Muscle layer of colon (tissue), 2 donors: Measurements from ENCODE around the gene MGMT.

Source experiments
- H3K27ac ChIP-seq: one replicate; pipeline ENCODE4 v1.7.0; 2013; ENCODE audit warnings: low read depth, mild to moderate bottlenecking, low read length, moderate library complexity
- H3K27me3 ChIP-seq, 2 donors: one replicate each; pipeline ENCODE4 v1.7.0; 2013; ENCODE audit warnings: low read length in 2 of 2, mild to moderate bottlenecking in 2 of 2; ENCODE audit not compliant: insufficient read depth in 2 of 2, control insufficient read depth in 1 of 2
- H3K36me3 ChIP-seq: one replicate; pipeline ENCODE4 v1.7.0; 2013; ENCODE audit warnings: mild to moderate bottlenecking, low read length; ENCODE audit not compliant: insufficient read depth
- H3K4me1 ChIP-seq: one replicate; pipeline ENCODE4 v1.7.0; 2013; ENCODE audit warnings: mild to moderate bottlenecking, low read length; ENCODE audit not compliant: insufficient read depth
- H3K4me3 ChIP-seq, 2 donors: one replicate each; pipeline ENCODE4 v1.7.0; 2013; ENCODE audit warnings: low read length in 2 of 2, low read depth in 1 of 2, mild to moderate bottlenecking in 1 of 2, moderate library complexity in 1 of 2
- H3K9ac ChIP-seq: one replicate; pipeline ENCODE4 v1.7.0; 2013; ENCODE audit warnings: low read length
- H3K9me3 ChIP-seq: one replicate; pipeline ENCODE4 v1.7.0; 2013; ENCODE audit warnings: mild to moderate bottlenecking, low read length
- donor health status: abdominal sarcoma.
- donor health status: Adenocarcinoma of cecum.

Gene MGMT

GRCh38 chr10:129580010-129580409 is 113.0 kb downstream of the MGMT start:
- no peaks in the 10 kb centered on the region for H3K27me3 ChIP-seq
- no peak overlapping the region for H3K27ac ChIP-seq
- H3K4me1 ChIP-seq: no peaks in the 10 kb centered on the region
- H3K9ac ChIP-seq: no peak overlapping the region
- no peak overlapping the region for H3K4me3 ChIP-seq
- no peaks in the 10 kb centered on the region for H3K9me3 ChIP-seq
- no peaks in the 10 kb centered on the region for H3K36me3 ChIP-seq

- Histone ChIP-seq H3K27ac (no peak overlapping the region), H3K4me3 (no peak overlapping the region), H3K9me3 (no peaks in the 10 kb centered on the region), H3K9ac (no peak overlapping the region), H3K36me3 (no peaks in the 10 kb centered on the region), H3K27me3 (no peaks in the 10 kb centered on the region), H3K4me1 (no peaks in the 10 kb centered on the region)
Observed at GRCh38 chr10:129580901-129581300, 113.9 kb downstream of the MGMT start.

GRCh38 chr10:129581827-129582411 is 114.9 kb downstream of the MGMT start:
- H3K9me3 ChIP-seq: no peaks in the 10 kb centered on the region
- no peaks in the 10 kb centered on the region for H3K36me3 ChIP-seq
- no peak overlapping the region for H3K27ac ChIP-seq
- no peaks in the 10 kb centered on the region for H3K4me1 ChIP-seq
- no peak overlapping the region for H3K4me3 ChIP-seq
- no peaks in the 10 kb centered on the region for H3K27me3 ChIP-seq
- no peak overlapping the region for H3K9ac ChIP-seq

GRCh38 chr10:129583831-129584230 is 116.8 kb downstream of the MGMT start:
- Histone ChIP-seq H3K27ac (no peak overlapping the region), H3K4me1 (no peaks in the 10 kb centered on the region), H3K9me3 (no peaks in the 10 kb centered on the region), H3K27me3 (no peaks in the 10 kb centered on the region), H3K36me3 (no peaks in the 10 kb centered on the region), H3K9ac (no peak overlapping the region), H3K4me3 (no peak overlapping the region)

- no peak overlapping the region for H3K27ac ChIP-seq
- no peaks in the 10 kb centered on the region for H3K4me1 ChIP-seq
- no peak overlapping the region for H3K9ac ChIP-seq
- no peak overlapping the region for H3K4me3 ChIP-seq
- no peaks in the 10 kb centered on the region for H3K9me3 ChIP-seq
- H3K27me3 ChIP-seq: no peaks in the 10 kb centered on the region
- no peaks in the 10 kb centered on the region for H3K36me3 ChIP-seq
Observed at GRCh38 chr10:129586898-129587443, 119.9 kb downstream of the MGMT start.

GRCh38 chr10:129589546-129589945 is 122.5 kb downstream of the MGMT start:
- Histone ChIP-seq H3K9ac (no peak overlapping the region), H3K9me3 (no peaks in the 10 kb centered on the region), H3K4me1 (no peaks in the 10 kb centered on the region), H3K36me3 (no peaks in the 10 kb centered on the region), H3K27ac (no peak overlapping the region), H3K4me3 (no peak overlapping the region), H3K27me3 (no peaks in the 10 kb centered on the region)

- Histone ChIP-seq H3K9ac (no peak overlapping the region), H3K27me3 (no peaks in the 10 kb centered on the region), H3K4me3 (no peak overlapping the region), H3K9me3 (no peaks in the 10 kb centered on the region), H3K4me1 (no peaks in the 10 kb centered on the region), H3K27ac (no peak overlapping the region), H3K36me3 (no peaks in the 10 kb centered on the region)
Observed at GRCh38 chr10:129593953-129594352, 126.9 kb downstream of the MGMT start.

GRCh38 chr10:129594811-129595210 is 127.8 kb downstream of the MGMT start:
- Histone ChIP-seq H3K9me3 (no peaks in the 10 kb centered on the region), H3K36me3 (no peaks in the 10 kb centered on the region), H3K4me1 (no peaks in the 10 kb centered on the region), H3K9ac (no peak overlapping the region), H3K27ac (no peak overlapping the region), H3K4me3 (no peak overlapping the region), H3K27me3 (no peaks in the 10 kb centered on the region)

- Histone ChIP-seq H3K9ac (no peak overlapping the region), H3K4me3 (no peak overlapping the region), H3K27ac (no peak overlapping the region), H3K9me3 (no peaks in the 10 kb centered on the region), H3K36me3 (no peaks in the 10 kb centered on the region), H3K4me1 (no peaks in the 10 kb centered on the region), H3K27me3 (no peaks in the 10 kb centered on the region)
Observed at GRCh38 chr10:129598413-129598812, 131.4 kb downstream of the MGMT start.

GRCh38 chr10:129599160-129599559 is 132.1 kb downstream of the MGMT start:
- Histone ChIP-seq H3K4me3 (no peak overlapping the region), H3K36me3 (no peaks in the 10 kb centered on the region), H3K9me3 (no peaks in the 10 kb centered on the region), H3K9ac (no peak overlapping the region), H3K4me1 (no peaks in the 10 kb centered on the region), H3K27ac (no peak overlapping the region), H3K27me3 (no peaks in the 10 kb centered on the region)

GRCh38 chr10:129601737-129602136 is 134.7 kb downstream of the MGMT start:
- Histone ChIP-seq H3K27me3 (no peaks in the 10 kb centered on the region), H3K27ac (no peak overlapping the region), H3K9ac (no peak overlapping the region), H3K36me3 (no peaks in the 10 kb centered on the region), H3K4me1 (no peaks in the 10 kb centered on the region), H3K4me3 (no peak overlapping the region), H3K9me3 (no peaks in the 10 kb centered on the region)

- Histone ChIP-seq H3K4me1 (no peaks in the 10 kb centered on the region), H3K27ac (no peak overlapping the region), H3K4me3 (no peak overlapping the region), H3K9ac (no peak overlapping the region), H3K27me3 (no peaks in the 10 kb centered on the region), H3K9me3 (no peaks in the 10 kb centered on the region), H3K36me3 (no peaks in the 10 kb centered on the region)
Observed at GRCh38 chr10:129602938-129603535, 136.0 kb downstream of the MGMT start.
